Uterus (tissue), 2 donors: ENCODE measurements around the gene SPNS1.
"Not testable (repeated sequence)": the region's sequence is repeated elsewhere in the genome, so short reads cannot be mapped to it uniquely, and the experiment has no call there.

ENCODE experiments used
- CTCF ChIP-seq, 4 experiments: fragments of 200-600 bp in 2 of 4; fragments of 450-650 bp in 2 of 4; sonication (generic) in 2 of 4; IDR thresholded peaks; one replicate each; pipeline ENCODE4 v1.5.1; 2016 to 2019; ENCODE audit warnings: antibody characterized with exemption in 4 of 4, mild to moderate bottlenecking in 2 of 4, moderate library complexity in 1 of 4
- POLR2A ChIP-seq, 2 donors: fragments of 450-650 bp; IDR thresholded peaks; one replicate each; pipeline ENCODE4 v1.6.1; 2016; ENCODE audit warnings: antibody characterized with exemption in 2 of 2, mild to moderate bottlenecking in 1 of 2, moderate library complexity in 1 of 2

- TF ChIP-seq CTCF, POLR2A (IDR thresholded peaks at IDR 0.05): not testable (repeated sequence)
Observed at GRCh38 chr16:28926284-28926683, 48.3 kb upstream of the SPNS1 start.
